HepG2 (cell line): Measurements from ENCODE around the gene AAMP. TPM values are rescaled to one million over a fixed set of nuclear protein-coding genes. Genes with fewer than 3 reads are reported as not detected.

ENCODE experiments used
- ATAC-seq: fragments of 200-7000 bp; cut with Tn5 transposase; 3 replicates; pipeline ENCODE4 v1.9.1; 2020; ENCODE audit warnings: mild to moderate bottlenecking, moderate library complexity
- BruUV-seq: library from RNA; stranded (reverse); fragments of 400-500 nt; replicated peaks from 2 replicates; lab custom pipeline; 2021; lab: Mats Ljungman, UMichigan
- CTCF ChIA-PET: fragments of 300-600 bp; formaldehyde crosslinking; extraction: SDS; loops from one replicate; lab custom pipeline; 2021; ENCODE audit warnings: low total read pairs, inconsistent platforms, low intra/inter-chr PET ratio; lab: Yijun Ruan, JAX
- POLR2A ChIA-PET: fragments of 350-600 bp; sonication (Branson Sonifier 250); formaldehyde crosslinking; loops from one replicate; lab custom pipeline; 2020; ENCODE audit warnings: antibody characterized with exemption, inconsistent platforms; lab: Yijun Ruan, JAX
- DNase-seq: peaks from one replicate; pipeline ENCODE4 v3.0.0-alpha.2; 2015; ENCODE audit warnings: low spot score
- FAIRE-seq: peaks from 3 replicates; lab custom pipeline; 2011; peaks lifted over from hg19 to GRCh38; lab: Jason Lieb, UNC
- H2AFZ ChIP-seq: one replicate; pipeline ENCODE4 v1.6.1; 2011; ENCODE audit warnings: low read length, inconsistent platforms
- H3K27ac ChIP-seq: fragments of 300-600 bp; 3 replicates; pipeline ENCODE4 v1.8.0; 2011; ENCODE audit warnings: mixed run types, mild to moderate bottlenecking, mixed read lengths, low read length, inconsistent platforms; ENCODE audit not compliant: insufficient read depth; ENCODE audit errors: extremely low read length
- H3K27me3 ChIP-seq, 2 experiments: fragments of 200-600 bp in 1 of 2; 2 replicates in 1 of 2; 3 replicates in 1 of 2; pipeline versions ENCODE4 v1.6.0 to v1.8.0; 2011; ENCODE audit warnings: low read length in 2 of 2, mild to moderate bottlenecking in 2 of 2, moderate library complexity in 2 of 2, inconsistent platforms in 1 of 2; ENCODE audit not compliant: insufficient read depth in 2 of 2, control insufficient read depth in 1 of 2
- H3K36me3 ChIP-seq, 2 experiments: fragments of 200-600 bp in 1 of 2; replicated peaks in 1 of 2; 2 replicates in 1 of 2; 3 replicates in 1 of 2; pipeline versions ENCODE4 v1.5.1 to v1.8.0; 2011; ENCODE audit warnings: low read length in 2 of 2, inconsistent platforms in 1 of 2; ENCODE audit not compliant: insufficient read depth in 2 of 2, control insufficient read depth in 1 of 2
- H3K4me1 ChIP-seq: 2 replicates; pipeline ENCODE4 v1.5.1; 2012; ENCODE audit warnings: low read length, inconsistent platforms; ENCODE audit not compliant: insufficient read depth
- H3K4me2 ChIP-seq: 2 replicates; pipeline ENCODE4 v1.6.0; 2011; ENCODE audit warnings: low read depth, low read length, inconsistent platforms
- H3K4me3 ChIP-seq, 3 experiments: fragments of 200-600 bp in 1 of 3; sonication (generic), shearing (Covaris generic) in 1 of 3; replicated peaks in 1 of 3; 2 replicates each; pipeline ENCODE4 v1.5.1; 2011 to 2016; ENCODE audit warnings: low read length in 3 of 3, inconsistent platforms in 2 of 3, low read depth in 2 of 3, mild to moderate bottlenecking in 2 of 3, control low read depth in 1 of 3, mixed read lengths in 1 of 3; ENCODE audit not compliant: insufficient read depth in 1 of 3
- H3K79me2 ChIP-seq: one replicate; pipeline ENCODE4 v1.6.1; 2011; ENCODE audit warnings: low read length, inconsistent platforms; ENCODE audit not compliant: insufficient read depth
- H3K9ac ChIP-seq: 2 replicates; pipeline ENCODE4 v1.6.0; 2011; ENCODE audit warnings: mild to moderate bottlenecking, low read depth, low read length, inconsistent platforms; ENCODE audit not compliant: insufficient read depth
- H3K9me3 ChIP-seq: 2 replicates; pipeline ENCODE4 v1.5.1; 2012; ENCODE audit warnings: mild to moderate bottlenecking, low read length
- H4K20me1 ChIP-seq: 2 replicates; pipeline ENCODE4 v1.6.0; 2011; ENCODE audit warnings: inconsistent platforms, mild to moderate bottlenecking, low read length, moderate library complexity; ENCODE audit not compliant: insufficient read depth
- ADNP ChIP-seq: sonication (generic); formaldehyde crosslinking; IDR thresholded peaks from 2 replicates; pipeline ENCODE4 v1.4.0; 2020; ENCODE audit warnings: missing genetic modification reagents
- DNMT3B ChIP-seq: conservative IDR thresholded peaks from 2 replicates; pipeline ENCODE4 v1.6.1; 2016; ENCODE audit warnings: missing biosample characterization, control low read depth
- GATAD2A ChIP-seq: IDR thresholded peaks from 2 replicates; pipeline ENCODE4 v1.6.1; 2016
- KDM5A ChIP-seq: fragments of 200-600 bp; sonication (generic); IDR thresholded peaks from 2 replicates; pipeline ENCODE4 v1.7.0; 2018; ENCODE audit warnings: antibody characterized with exemption, mild to moderate bottlenecking, low read length, borderline replicate concordance
- TOPORS ChIP-seq: sonication (generic); formaldehyde crosslinking; IDR thresholded peaks from 2 replicates; pipeline ENCODE4 v1.8.0; 2023; ENCODE audit warnings: mild to moderate bottlenecking, missing genetic modification reagents
- ZBTB20 ChIP-seq: sonication (generic); formaldehyde crosslinking; IDR thresholded peaks from 2 replicates; pipeline ENCODE4 v1.8.1; 2023; ENCODE audit warnings: missing genetic modification reagents, low read depth, mild to moderate bottlenecking, borderline replicate concordance
- ZC3H13 ChIP-seq: sonication (generic); formaldehyde crosslinking; IDR thresholded peaks from 2 replicates; pipeline ENCODE4 v1.8.1; 2023; ENCODE audit warnings: mild to moderate bottlenecking, missing genetic modification reagents, moderate library complexity
- ZNF101 ChIP-seq: sonication (generic); formaldehyde crosslinking; IDR thresholded peaks from 2 replicates; pipeline ENCODE4 v1.4.0; 2020; ENCODE audit warnings: mild to moderate bottlenecking, low read depth, missing genetic modification reagents, borderline replicate concordance
- ZNF44 ChIP-seq: sonication (generic); formaldehyde crosslinking; IDR thresholded peaks from 2 replicates; pipeline ENCODE4 v1.5.1; 2020; ENCODE audit warnings: mild to moderate bottlenecking, missing genetic modification reagents
- ZNF550 ChIP-seq: sonication (generic); formaldehyde crosslinking; IDR thresholded peaks from 2 replicates; pipeline ENCODE4 v1.4.0; 2020; ENCODE audit warnings: mild to moderate bottlenecking, missing genetic modification reagents, borderline replicate concordance
- WGBS: methylation state at CpG from one replicate; pipeline ENCODE4 v1.1.6; 2017; ENCODE audit warnings: low lambda C conversion rate; 5-methylcytosine and 5-hydroxymethylcytosine counted together
- in situ Hi-C: cut with HindIII; loops from 2 replicates; pipeline ENCODE4 v1.10.0; 2017; ENCODE audit warnings: low pct_unique_long_range_greater_than_20kb; ENCODE audit not compliant: extremely low pct_ligation_motif_present
- intact Hi-C: fragments of 100-400 bp; cut with micrococcal nuclease; formaldehyde crosslinking; loops from one replicate; pipeline ENCODE4 v1.10.0; 2022; ENCODE audit not compliant: unreplicated experiment
- polyA plus RNA-seq, 8 experiments: library from polyadenylated mRNA; depleted of rRNA in 3 of 8; stranded (reverse) in 7 of 8; unstranded in 1 of 8; fragments of >200 nt; fragmentation: Illumina TruSeq in 4 of 8; extraction: Trizol in 4 of 8; gene quantifications; 2 replicates each; pipeline versions ENCODE4 v1.2.1 to v1.2.3, GENCODE V29; 2011 to 2016; ENCODE audit warnings: low read depth in 4 of 8, missing spikeins in 1 of 8, mixed read lengths in 1 of 8; ENCODE audit not compliant: insufficient read depth in 1 of 8
- total RNA-seq, 5 experiments: library from RNA; depleted of rRNA; stranded (reverse); fragments of >200 nt; fragmentation: Illumina TruSeq; extraction: Trizol; gene quantifications; 2 replicates each; pipeline ENCODE4 v1.2.3, GENCODE V29; 2016; ENCODE audit warnings: low read depth in 1 of 5
- TF ChIP-seq, protein P1 (sequence below): sonication (generic); formaldehyde crosslinking; IDR thresholded peaks from 2 replicates; pipeline ENCODE4 v1.5.0; 2020; ENCODE audit warnings: mild to moderate bottlenecking, missing genetic modification reagents, borderline replicate concordance
- TF ChIP-seq, protein P2 (sequence below): sonication (generic); formaldehyde crosslinking; IDR thresholded peaks from 2 replicates; pipeline ENCODE4 v1.4.0; 2020; ENCODE audit warnings: missing genetic modification reagents, mild to moderate bottlenecking, borderline replicate concordance
- TF ChIP-seq, protein P3 (sequence below): sonication (generic); formaldehyde crosslinking; IDR thresholded peaks from 2 replicates; pipeline ENCODE4 v1.4.0; 2020; ENCODE audit warnings: missing genetic modification reagents, mild to moderate bottlenecking, borderline replicate concordance

The AAMP gene
- total and polyA plus RNA-seq, 2 of the 13 experiments (the other 11 are each of a cell fraction or from before 2014, with no cell fraction given), result 110 to 186 TPM

DNA sequence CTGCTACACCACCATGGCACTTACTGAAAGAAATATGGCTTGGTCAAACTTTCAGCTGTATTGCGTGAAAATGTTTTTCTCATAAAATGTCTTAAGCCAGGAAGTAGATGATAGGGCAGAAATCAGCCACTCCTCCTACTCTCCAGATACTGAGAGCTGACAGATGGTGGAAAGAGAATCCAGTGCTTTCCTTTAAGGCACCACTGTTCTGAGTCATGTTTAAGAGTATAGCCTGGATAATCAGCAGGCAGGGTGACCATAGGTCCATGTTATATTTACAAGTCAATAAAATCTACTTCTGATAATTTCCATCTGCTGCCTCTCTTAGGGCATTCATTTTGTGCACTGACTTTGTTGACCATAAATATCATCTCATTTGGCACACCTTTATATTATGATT, 31.1 kb downstream of the AAMP start:
- Histone ChIP-seq H3K79me2 (no peaks in the 10 kb centered on the region), H3K4me2 (no peak overlapping the region), H3K9me3 (no peaks in the 10 kb centered on the region), H3K9ac (no peak overlapping the region), H3K27ac (no peak overlapping the region), H3K36me3 (peaks cover 32 to 85% of the 10 kb centered on the region in 2 experiments), H3K4me3 (no peak overlapping the region), H4K20me1 (no peaks in the 10 kb centered on the region), H2AFZ (no peak overlapping the region), H3K4me1 (peaks cover 28% of the 10 kb centered on the region), H3K27me3 (no peaks in the 10 kb centered on the region)
- in situ Hi-C loops, result no loop called here
- no peak for ATAC-seq
- DNase-seq, result no peak
- POLR2A ChIA-PET, result interaction anchor here (1.1 to 1.2 kb wide), 2 partner anchors 8 to 31 kb away, joined by 3 to 4 read pairs; partner anchors contain the start of genes AAMP and PNKD
- BruUV-seq, result no TSS peak
- intact Hi-C loops, result no loop called here
- CTCF ChIA-PET, result interaction anchor here (1.2 kb wide), 1 partner anchor 52 kb away, joined by 3 read pairs; no protein-coding TSS in a partner anchor
- WGBS, result 100% methylated on average over 1 of the region's 1 CpG
- no peak for FAIRE-seq
- TF ChIP-seq GATAD2A (CRISPR knock-in tag) (no peak), ADNP (CRISPR knock-in tag) (no peak), DNMT3B (CRISPR knock-in tag) (no peak), TOPORS (CRISPR knock-in tag) (no peak), ZC3H13 (no peak), ZNF550 (no peak), KDM5A (no peak), ZNF101 (no peak), ZNF44 (CRISPR knock-in tag) (no peak), ZBTB20 (CRISPR knock-in tag) (no peak)
- TF ChIP-seq, protein P1, sequence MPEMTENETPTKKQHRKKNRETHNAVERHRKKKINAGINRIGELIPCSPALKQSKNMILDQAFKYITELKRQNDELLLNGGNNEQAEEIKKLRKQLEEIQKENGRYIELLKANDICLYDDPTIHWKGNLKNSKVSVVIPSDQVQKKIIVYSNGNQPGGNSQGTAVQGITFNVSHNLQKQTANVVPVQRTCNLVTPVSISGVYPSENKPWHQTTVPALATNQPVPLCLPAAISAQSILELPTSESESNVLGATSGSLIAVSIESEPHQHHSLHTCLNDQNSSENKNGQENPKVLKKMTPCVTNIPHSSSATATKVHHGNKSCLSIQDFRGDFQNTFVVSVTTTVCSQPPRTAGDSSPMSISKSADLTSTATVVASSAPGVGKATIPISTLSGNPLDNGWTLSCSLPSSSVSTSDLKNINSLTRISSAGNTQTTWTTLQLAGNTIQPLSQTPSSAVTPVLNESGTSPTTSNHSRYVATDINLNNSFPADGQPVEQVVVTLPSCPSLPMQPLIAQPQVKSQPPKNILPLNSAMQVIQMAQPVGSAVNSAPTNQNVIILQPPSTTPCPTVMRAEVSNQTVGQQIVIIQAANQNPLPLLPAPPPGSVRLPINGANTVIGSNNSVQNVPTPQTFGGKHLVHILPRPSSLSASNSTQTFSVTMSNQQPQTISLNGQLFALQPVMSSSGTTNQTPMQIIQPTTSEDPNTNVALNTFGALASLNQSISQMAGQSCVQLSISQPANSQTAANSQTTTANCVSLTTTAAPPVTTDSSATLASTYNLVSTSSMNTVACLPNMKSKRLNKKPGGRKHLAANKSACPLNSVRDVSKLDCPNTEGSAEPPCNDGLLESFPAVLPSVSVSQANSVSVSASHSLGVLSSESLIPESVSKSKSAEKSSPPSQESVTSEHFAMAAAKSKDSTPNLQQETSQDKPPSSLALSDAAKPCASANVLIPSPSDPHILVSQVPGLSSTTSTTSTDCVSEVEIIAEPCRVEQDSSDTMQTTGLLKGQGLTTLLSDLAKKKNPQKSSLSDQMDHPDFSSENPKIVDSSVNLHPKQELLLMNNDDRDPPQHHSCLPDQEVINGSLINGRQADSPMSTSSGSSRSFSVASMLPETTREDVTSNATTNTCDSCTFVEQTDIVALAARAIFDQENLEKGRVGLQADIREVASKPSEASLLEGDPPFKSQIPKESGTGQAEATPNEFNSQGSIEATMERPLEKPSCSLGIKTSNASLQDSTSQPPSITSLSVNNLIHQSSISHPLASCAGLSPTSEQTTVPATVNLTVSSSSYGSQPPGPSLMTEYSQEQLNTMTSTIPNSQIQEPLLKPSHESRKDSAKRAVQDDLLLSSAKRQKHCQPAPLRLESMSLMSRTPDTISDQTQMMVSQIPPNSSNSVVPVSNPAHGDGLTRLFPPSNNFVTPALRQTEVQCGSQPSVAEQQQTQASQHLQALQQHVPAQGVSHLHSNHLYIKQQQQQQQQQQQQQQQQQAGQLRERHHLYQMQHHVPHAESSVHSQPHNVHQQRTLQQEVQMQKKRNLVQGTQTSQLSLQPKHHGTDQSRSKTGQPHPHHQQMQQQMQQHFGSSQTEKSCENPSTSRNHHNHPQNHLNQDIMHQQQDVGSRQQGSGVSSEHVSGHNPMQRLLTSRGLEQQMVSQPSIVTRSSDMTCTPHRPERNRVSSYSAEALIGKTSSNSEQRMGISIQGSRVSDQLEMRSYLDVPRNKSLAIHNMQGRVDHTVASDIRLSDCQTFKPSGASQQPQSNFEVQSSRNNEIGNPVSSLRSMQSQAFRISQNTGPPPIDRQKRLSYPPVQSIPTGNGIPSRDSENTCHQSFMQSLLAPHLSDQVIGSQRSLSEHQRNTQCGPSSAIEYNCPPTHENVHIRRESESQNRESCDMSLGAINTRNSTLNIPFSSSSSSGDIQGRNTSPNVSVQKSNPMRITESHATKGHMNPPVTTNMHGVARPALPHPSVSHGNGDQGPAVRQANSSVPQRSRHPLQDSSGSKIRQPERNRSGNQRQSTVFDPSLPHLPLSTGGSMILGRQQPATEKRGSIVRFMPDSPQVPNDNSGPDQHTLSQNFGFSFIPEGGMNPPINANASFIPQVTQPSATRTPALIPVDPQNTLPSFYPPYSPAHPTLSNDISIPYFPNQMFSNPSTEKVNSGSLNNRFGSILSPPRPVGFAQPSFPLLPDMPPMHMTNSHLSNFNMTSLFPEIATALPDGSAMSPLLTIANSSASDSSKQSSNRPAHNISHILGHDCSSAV (CRISPR knock-in tag), result no peak
- TF ChIP-seq, protein P2, sequence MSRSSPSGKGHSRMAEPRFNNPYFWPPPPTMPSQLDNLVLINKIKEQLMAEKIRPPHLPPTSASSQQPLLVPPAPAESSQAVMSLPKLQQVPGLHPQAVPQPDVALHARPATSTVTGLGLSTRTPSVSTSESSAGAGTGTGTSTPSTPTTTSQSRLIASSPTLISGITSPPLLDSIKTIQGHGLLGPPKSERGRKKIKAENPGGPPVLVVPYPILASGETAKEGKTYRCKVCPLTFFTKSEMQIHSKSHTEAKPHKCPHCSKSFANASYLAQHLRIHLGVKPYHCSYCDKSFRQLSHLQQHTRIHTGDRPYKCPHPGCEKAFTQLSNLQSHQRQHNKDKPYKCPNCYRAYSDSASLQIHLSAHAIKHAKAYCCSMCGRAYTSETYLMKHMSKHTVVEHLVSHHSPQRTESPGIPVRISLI (CRISPR knock-in tag), result no peak
- TF ChIP-seq, protein P3, sequence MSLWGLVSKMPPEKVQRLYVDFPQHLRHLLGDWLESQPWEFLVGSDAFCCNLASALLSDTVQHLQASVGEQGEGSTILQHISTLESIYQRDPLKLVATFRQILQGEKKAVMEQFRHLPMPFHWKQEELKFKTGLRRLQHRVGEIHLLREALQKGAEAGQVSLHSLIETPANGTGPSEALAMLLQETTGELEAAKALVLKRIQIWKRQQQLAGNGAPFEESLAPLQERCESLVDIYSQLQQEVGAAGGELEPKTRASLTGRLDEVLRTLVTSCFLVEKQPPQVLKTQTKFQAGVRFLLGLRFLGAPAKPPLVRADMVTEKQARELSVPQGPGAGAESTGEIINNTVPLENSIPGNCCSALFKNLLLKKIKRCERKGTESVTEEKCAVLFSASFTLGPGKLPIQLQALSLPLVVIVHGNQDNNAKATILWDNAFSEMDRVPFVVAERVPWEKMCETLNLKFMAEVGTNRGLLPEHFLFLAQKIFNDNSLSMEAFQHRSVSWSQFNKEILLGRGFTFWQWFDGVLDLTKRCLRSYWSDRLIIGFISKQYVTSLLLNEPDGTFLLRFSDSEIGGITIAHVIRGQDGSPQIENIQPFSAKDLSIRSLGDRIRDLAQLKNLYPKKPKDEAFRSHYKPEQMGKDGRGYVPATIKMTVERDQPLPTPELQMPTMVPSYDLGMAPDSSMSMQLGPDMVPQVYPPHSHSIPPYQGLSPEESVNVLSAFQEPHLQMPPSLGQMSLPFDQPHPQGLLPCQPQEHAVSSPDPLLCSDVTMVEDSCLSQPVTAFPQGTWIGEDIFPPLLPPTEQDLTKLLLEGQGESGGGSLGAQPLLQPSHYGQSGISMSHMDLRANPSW, result no peak
